ENCODE results near the gene GRN. TPM values are rescaled to one million over a fixed set of nuclear protein-coding genes. Genes with fewer than 3 reads are reported as not detected.

The GRN gene
- total RNA-seq, 4 donors from 2014 or later = 294 to 451 (median 340) TPM

- no peaks in the 10 kb centered on the region for H3K9me3 ChIP-seq
- DNase-seq (ENCODE audit: low spot score in 2 of 2) = no peak
- H3K27me3 ChIP-seq = peaks cover 25% of the 10 kb centered on the region
- no peaks in the 10 kb centered on the region for H3K36me3 ChIP-seq
- WGBS = 68% methylated on average over 5 of the region's 5 CpGs
- no peak overlapping the region for H3K4me3 ChIP-seq
- no peak for TF ChIP-seq CTCF (IDR thresholded peaks at IDR 0.05)
- TF ChIP-seq POLR2A (IDR thresholded peaks at IDR 0.05) = no peak
- no peak for TF ChIP-seq EP300 (IDR thresholded peaks at IDR 0.05)
- TF ChIP-seq POLR2AphosphoS5 (IDR thresholded peaks at IDR 0.05) = no peak
- no peak overlapping the region for H3K27ac ChIP-seq
- peaks cover 29% of the 10 kb centered on the region for H3K4me1 ChIP-seq
Observed at GRCh38 chr17:44309472-44309871, 35.6 kb upstream of the GRN start.

- Histone ChIP-seq H3K4me3 (no peak overlapping the region), H3K27ac (no peak overlapping the region), H3K4me1 (peaks cover 36% of the 10 kb centered on the region), H3K27me3 (peaks cover 32% of the 10 kb centered on the region), H3K36me3 (no peaks in the 10 kb centered on the region), H3K9me3 (no peaks in the 10 kb centered on the region)
- WGBS = 100% methylated on average over 2 of the region's 2 CpGs
- DNase-seq (ENCODE audit: low spot score in 2 of 2) = no peak
- TF ChIP-seq CTCF (IDR thresholded peaks at IDR 0.05) (no peak), EP300 (IDR thresholded peaks at IDR 0.05) (no peak), POLR2AphosphoS5 (IDR thresholded peaks at IDR 0.05) (no peak), POLR2A (IDR thresholded peaks at IDR 0.05) (no peak)
Observed at GRCh38 chr17:44310188-44310587, 34.9 kb upstream of the GRN start.

GRCh38 chr17:44310609-44311376 lies 34.3 kb upstream of the GRN start:
- Histone ChIP-seq H3K4me1 (peaks cover 42% of the 10 kb centered on the region), H3K27ac (no peak overlapping the region), H3K9me3 (no peaks in the 10 kb centered on the region), H3K36me3 (no peaks in the 10 kb centered on the region), H3K27me3 (peaks cover 38% of the 10 kb centered on the region), H3K4me3 (no peak overlapping the region)
- TF ChIP-seq POLR2AphosphoS5 (IDR thresholded peaks at IDR 0.05) (no peak), POLR2A (IDR thresholded peaks at IDR 0.05) (no peak), EP300 (IDR thresholded peaks at IDR 0.05) (no peak), CTCF (IDR thresholded peaks at IDR 0.05) (no peak)
- 68% methylated on average over 6 of the region's 10 CpGs for whole genome bisulfite sequencing
- no peak for DNase-seq (ENCODE audit: low spot score in 2 of 2)

- peaks cover 44% of the 10 kb centered on the region for H3K27me3 ChIP-seq
- peaks cover 50% of the 10 kb centered on the region for H3K4me1 ChIP-seq
Observed at GRCh38 chr17:44311562-44312181, 33.4 kb upstream of the GRN start.

More at GRCh38 chr17:44311562-44312181, 33.4 kb upstream of the GRN start:
- no peaks in the 10 kb centered on the region for H3K9me3 ChIP-seq
- H3K27ac ChIP-seq = no peak overlapping the region
- H3K36me3 ChIP-seq = no peaks in the 10 kb centered on the region
- 94% methylated on average over 2 of the region's 5 CpGs for WGBS
- H3K4me3 ChIP-seq = no peak overlapping the region
- TF ChIP-seq EP300 (IDR thresholded peaks at IDR 0.05) (no peak), POLR2AphosphoS5 (IDR thresholded peaks at IDR 0.05) (no peak), POLR2A (IDR thresholded peaks at IDR 0.05) (no peak), CTCF (IDR thresholded peaks at IDR 0.05) (no peak)
- DNase-seq (ENCODE audit: low spot score in 2 of 2) = no peak

Data from suprapubic skin (tissue), 4 donors.